ENCODE results near the gene WDR17. TPM values are rescaled to one million over a fixed set of nuclear protein-coding genes. Genes with fewer than 3 reads are reported as not detected.

The WDR17 gene
- total RNA-seq, 4 donors from 2014 or later: 5.7 to 19.6 (median 10.2) TPM

DNA sequence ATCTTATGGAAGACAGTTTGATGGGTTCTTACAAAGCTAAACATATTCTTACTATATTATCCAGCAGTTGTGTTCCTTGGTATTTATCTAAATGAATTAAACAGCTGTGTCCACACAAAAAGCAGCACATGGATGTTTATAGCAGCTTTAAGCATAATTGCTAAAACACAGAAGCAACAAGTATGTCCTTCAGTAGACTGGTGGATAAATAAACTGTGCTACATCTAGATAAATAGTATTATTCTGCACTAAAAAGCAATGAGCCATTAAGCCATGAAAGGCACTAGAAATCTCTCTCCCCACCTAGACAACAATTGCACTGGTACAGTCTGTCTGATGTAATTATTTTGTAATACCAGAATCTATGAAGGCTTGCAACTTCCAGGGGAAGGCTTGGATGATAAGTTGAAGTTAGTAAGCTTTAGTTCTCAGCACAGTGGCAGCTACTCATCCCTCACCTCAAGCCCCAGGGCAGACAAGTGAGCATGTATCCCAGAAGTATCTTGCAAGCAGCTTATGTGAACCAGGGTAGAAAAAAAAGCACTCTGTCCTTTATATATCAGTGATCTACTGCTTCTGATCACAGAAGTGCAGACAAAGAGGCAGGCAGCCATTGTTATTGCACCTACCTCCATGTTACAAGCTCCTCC is 36.9 kb downstream of the WDR17 start:
- no peak for TF ChIP-seq POLR2A (IDR thresholded peaks at IDR 0.05)
- no peak for TF ChIP-seq EP300 (IDR thresholded peaks at IDR 0.05)
- TF ChIP-seq, protein P1, sequence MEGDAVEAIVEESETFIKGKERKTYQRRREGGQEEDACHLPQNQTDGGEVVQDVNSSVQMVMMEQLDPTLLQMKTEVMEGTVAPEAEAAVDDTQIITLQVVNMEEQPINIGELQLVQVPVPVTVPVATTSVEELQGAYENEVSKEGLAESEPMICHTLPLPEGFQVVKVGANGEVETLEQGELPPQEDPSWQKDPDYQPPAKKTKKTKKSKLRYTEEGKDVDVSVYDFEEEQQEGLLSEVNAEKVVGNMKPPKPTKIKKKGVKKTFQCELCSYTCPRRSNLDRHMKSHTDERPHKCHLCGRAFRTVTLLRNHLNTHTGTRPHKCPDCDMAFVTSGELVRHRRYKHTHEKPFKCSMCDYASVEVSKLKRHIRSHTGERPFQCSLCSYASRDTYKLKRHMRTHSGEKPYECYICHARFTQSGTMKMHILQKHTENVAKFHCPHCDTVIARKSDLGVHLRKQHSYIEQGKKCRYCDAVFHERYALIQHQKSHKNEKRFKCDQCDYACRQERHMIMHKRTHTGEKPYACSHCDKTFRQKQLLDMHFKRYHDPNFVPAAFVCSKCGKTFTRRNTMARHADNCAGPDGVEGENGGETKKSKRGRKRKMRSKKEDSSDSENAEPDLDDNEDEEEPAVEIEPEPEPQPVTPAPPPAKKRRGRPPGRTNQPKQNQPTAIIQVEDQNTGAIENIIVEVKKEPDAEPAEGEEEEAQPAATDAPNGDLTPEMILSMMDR (IDR thresholded peaks at IDR 0.05): no peak
- H3K4me1 ChIP-seq: no peaks in the 10 kb centered on the region

DNA sequence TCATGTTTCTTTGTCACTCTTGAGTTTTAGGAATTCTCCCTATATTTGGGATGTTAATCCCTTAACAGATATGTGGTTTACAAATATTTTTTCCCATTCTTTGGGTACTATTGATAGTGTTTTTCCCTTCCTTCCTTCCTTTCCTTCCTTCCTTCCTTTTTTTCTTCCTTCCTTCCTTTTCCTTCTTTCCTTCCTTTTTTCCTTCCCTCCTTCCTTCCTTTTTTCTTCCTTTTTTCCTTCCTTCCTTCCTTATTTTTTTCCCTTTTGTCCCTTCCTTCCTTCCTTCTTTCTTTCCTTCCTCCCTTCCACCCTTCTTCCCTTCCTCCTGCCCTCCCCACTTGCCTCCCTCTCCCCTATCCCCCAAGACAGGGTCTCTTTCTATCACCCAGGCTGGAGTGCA is 42.1 kb downstream of the WDR17 start:
- H3K4me1 ChIP-seq: no peaks in the 10 kb centered on the region
- H3K36me3 ChIP-seq: no peaks in the 10 kb centered on the region
- DNase-seq (ENCODE audit: low spot score in 2 of 2): no peak
- H3K27me3 ChIP-seq: no peaks in the 10 kb centered on the region
- TF ChIP-seq POLR2A (IDR thresholded peaks at IDR 0.05) (no peak), EP300 (IDR thresholded peaks at IDR 0.05) (no peak)
- TF ChIP-seq, protein P1 (IDR thresholded peaks at IDR 0.05): no peak
- no peak overlapping the region for H3K4me3 ChIP-seq
- no peaks in the 10 kb centered on the region for H3K9me3 ChIP-seq
- no peak overlapping the region for H3K27ac ChIP-seq

More for the DNA sequence above, 36.9 kb downstream of the WDR17 start:
- no peak for DNase-seq (ENCODE audit: low spot score in 2 of 2)
- Histone ChIP-seq H3K27me3 (no peaks in the 10 kb centered on the region), H3K4me3 (no peak overlapping the region), H3K36me3 (no peaks in the 10 kb centered on the region), H3K27ac (no peak overlapping the region), H3K9me3 (no peaks in the 10 kb centered on the region)

DNA sequence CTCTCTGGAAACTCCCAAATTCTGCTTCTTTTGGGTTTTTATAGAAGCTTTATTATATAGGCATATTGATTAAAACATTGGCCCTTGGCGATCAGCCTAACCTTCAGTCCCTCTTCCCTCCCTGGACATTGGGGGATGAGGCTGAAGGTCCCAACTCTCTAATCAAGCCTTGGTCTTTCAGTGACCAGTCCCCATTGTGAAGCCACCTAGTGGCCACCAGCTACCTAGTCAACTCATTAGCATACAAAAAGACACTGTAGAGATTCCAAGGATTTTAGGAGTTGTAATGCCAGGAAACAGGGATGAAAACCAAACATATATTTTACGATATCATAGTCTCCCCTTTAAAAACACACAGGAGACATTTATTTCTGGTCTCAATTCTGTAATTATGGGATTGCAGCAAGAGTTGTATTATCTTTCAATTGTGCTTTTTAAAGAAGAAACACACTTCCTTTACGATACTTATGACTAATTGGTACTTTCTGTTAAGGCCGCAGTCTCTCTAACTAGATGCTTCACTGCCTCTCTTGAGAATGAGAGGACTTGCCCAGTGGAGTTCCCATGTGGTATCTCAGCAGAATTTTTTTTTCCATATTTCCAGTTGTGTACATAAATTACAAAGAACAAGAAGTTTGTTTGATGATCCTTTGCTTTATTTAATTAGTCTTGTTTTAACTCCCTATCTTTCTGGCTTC is 58.2 kb downstream of the WDR17 start:
- WGBS, 2 donors: 56 to 62% methylated on average over 4 of the region's 4 CpGs
- TF ChIP-seq EP300 (IDR thresholded peaks at IDR 0.05): no peak
- TF ChIP-seq POLR2A (IDR thresholded peaks at IDR 0.05): no peak
- TF ChIP-seq, protein P1 (IDR thresholded peaks at IDR 0.05): peak; percentile 10 to 39 (median 29)
- Histone ChIP-seq H3K4me1 (no peaks in the 10 kb centered on the region), H3K9me3 (no peaks in the 10 kb centered on the region), H3K36me3 (no peaks in the 10 kb centered on the region), H3K4me3 (no peak overlapping the region), H3K27me3 (no peaks in the 10 kb centered on the region), H3K27ac (no peak overlapping the region)
- no peak for DNase-seq (ENCODE audit: low spot score in 2 of 2)

DNA sequence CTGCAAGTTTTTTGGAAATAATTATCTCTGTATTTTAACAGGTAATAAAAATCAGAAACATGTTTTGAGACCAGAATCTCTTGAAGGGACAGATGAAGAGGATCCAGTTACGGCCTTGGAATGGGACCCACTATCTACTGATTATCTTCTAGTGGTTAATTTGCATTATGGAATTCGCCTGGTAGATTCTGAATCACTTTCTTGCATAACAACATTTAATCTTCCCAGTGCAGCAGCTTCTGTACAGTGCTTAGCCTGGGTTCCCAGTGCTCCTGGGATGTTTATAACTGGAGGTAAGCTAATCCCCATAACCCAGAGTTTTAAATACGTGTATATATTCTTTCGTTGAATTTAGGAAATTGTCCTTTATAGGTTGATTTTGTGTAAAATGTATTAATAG is 59.4 kb downstream of the WDR17 start:
- no peaks in the 10 kb centered on the region for H3K27me3 ChIP-seq

DNA sequence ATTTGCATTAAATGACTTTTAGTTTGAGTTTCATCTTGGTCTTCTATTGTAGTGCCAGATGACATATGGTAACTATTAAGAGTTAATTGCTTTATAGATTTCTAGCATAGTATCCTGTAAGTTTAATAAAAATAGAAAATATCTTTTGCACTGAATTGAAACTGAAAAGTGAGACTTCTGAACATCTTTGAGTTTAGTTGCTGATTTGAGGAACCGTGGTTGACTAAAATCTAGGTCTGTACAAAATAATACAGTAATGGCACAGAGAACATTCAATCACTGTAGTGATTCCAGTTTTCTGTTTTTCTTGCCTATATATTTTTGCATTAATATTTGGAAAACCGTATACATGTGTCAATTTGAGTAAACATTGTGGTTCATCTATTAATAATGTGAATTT is 69.0 kb downstream of the WDR17 start:
- H3K4me1 ChIP-seq: no peaks in the 10 kb centered on the region
- no peak overlapping the region for H3K27ac ChIP-seq
- no peak for DNase-seq (ENCODE audit: low spot score in 2 of 2)
- no peaks in the 10 kb centered on the region for H3K9me3 ChIP-seq
- no peak overlapping the region for H3K4me3 ChIP-seq
- TF ChIP-seq, protein P1 (IDR thresholded peaks at IDR 0.05): no peak
- TF ChIP-seq POLR2A (IDR thresholded peaks at IDR 0.05) (no peak), EP300 (IDR thresholded peaks at IDR 0.05) (no peak)
- no peaks in the 10 kb centered on the region for H3K27me3 ChIP-seq
- H3K36me3 ChIP-seq: no peaks in the 10 kb centered on the region
- WGBS, 2 donors: 59 to 66% methylated on average over 2 of the region's 2 CpGs

More for the DNA sequence above, 59.4 kb downstream of the WDR17 start:
- Histone ChIP-seq H3K4me1 (no peaks in the 10 kb centered on the region), H3K27ac (no peak overlapping the region), H3K4me3 (no peak overlapping the region), H3K9me3 (no peaks in the 10 kb centered on the region), H3K36me3 (no peaks in the 10 kb centered on the region)
- DNase-seq (ENCODE audit: low spot score in 2 of 2): no peak
- 93 to 95% methylated on average over 4 of the region's 4 CpGs for WGBS, 2 donors
- TF ChIP-seq EP300 (IDR thresholded peaks at IDR 0.05) (no peak), POLR2A (IDR thresholded peaks at IDR 0.05) (no peak)
- TF ChIP-seq, protein P1 (IDR thresholded peaks at IDR 0.05): no peak
